H9 (cell line): ENCODE results near the gene PSMB3. TPM values are rescaled to one million over a fixed set of nuclear protein-coding genes. Genes with fewer than 3 reads are reported as not detected.

Experiments used
- DNase-seq: peaks from one replicate; pipeline ENCODE4 v3.0.0-alpha.2; 2017
- H2AFZ ChIP-seq: one replicate; pipeline ENCODE4 v1.6.1; 2013; ENCODE audit warnings: mild to moderate bottlenecking, low read length, control low read depth, moderate library complexity
- H2AK5ac ChIP-seq: 2 replicates; pipeline ENCODE4 v1.6.1; 2013; ENCODE audit warnings: low read length, control low read depth, mixed read lengths; ENCODE audit not compliant: insufficient read length
- H2BK120ac ChIP-seq: one replicate; pipeline ENCODE4 v1.6.1; 2013; ENCODE audit warnings: low read depth, mild to moderate bottlenecking, low read length, control low read depth, inconsistent platforms; ENCODE audit not compliant: poor library complexity, severe bottlenecking
- H2BK12ac ChIP-seq: 2 replicates; pipeline ENCODE4 v1.6.1; 2013; ENCODE audit warnings: low read length, control low read depth, mixed read lengths, low read depth; ENCODE audit not compliant: insufficient read length
- H2BK15ac ChIP-seq: 2 replicates; pipeline ENCODE4 v1.6.1; 2013; ENCODE audit warnings: low read depth, low read length, control low read depth
- H2BK20ac ChIP-seq: one replicate; pipeline ENCODE4 v1.6.1; 2013; ENCODE audit warnings: low read depth, mild to moderate bottlenecking, low read length, control low read depth, inconsistent platforms; ENCODE audit not compliant: poor library complexity, severe bottlenecking
- H2BK5ac ChIP-seq: 2 replicates; pipeline ENCODE4 v1.6.1; 2013; ENCODE audit warnings: low read length, control low read depth, mixed read lengths; ENCODE audit not compliant: insufficient read length
- H3K14ac ChIP-seq: 2 replicates; pipeline ENCODE4 v1.6.1; 2013; ENCODE audit warnings: low read length, control low read depth; ENCODE audit not compliant: insufficient read depth
- H3K18ac ChIP-seq: 2 replicates; pipeline ENCODE4 v1.6.1; 2013; ENCODE audit warnings: low read depth, mild to moderate bottlenecking, mixed read lengths, low read length, control low read depth; ENCODE audit not compliant: insufficient read length
- H3K23ac ChIP-seq: 2 replicates; pipeline ENCODE4 v1.6.1; 2013; ENCODE audit warnings: low read length, control low read depth, mixed read lengths, low read depth; ENCODE audit not compliant: insufficient read length
- H3K23me2 ChIP-seq: 2 replicates; pipeline ENCODE4 v1.6.1; 2013; ENCODE audit warnings: low read depth, mild to moderate bottlenecking, mixed read lengths, low read length, control low read depth; ENCODE audit not compliant: insufficient read length, poor library complexity, severe bottlenecking
- H3K27ac ChIP-seq: 2 replicates; pipeline ENCODE4 v1.5.1; 2013; ENCODE audit warnings: low read length, control low read depth, mixed read lengths, low read depth; ENCODE audit not compliant: insufficient read length
- H3K27me3 ChIP-seq: 2 replicates; pipeline ENCODE4 v1.6.1; 2013; ENCODE audit warnings: low read length, control low read depth, inconsistent platforms; ENCODE audit not compliant: insufficient read depth
- H3K4ac ChIP-seq: 2 replicates; pipeline ENCODE4 v1.6.1; 2013; ENCODE audit warnings: low read depth, mild to moderate bottlenecking, control low read depth, inconsistent platforms, low read length, moderate library complexity
- H3K4me1 ChIP-seq: 2 replicates; pipeline ENCODE4 v1.6.1; 2013; ENCODE audit warnings: low read length, control low read depth, inconsistent platforms; ENCODE audit not compliant: insufficient read depth
- H3K4me2 ChIP-seq: 2 replicates; pipeline ENCODE4 v1.6.1; 2013; ENCODE audit warnings: low read length, control low read depth, mixed read lengths; ENCODE audit not compliant: insufficient read length, insufficient read depth
- H3K56ac ChIP-seq: 2 replicates; pipeline ENCODE4 v1.6.1; 2013; ENCODE audit warnings: low read depth, mild to moderate bottlenecking, mixed read lengths, low read length, control low read depth; ENCODE audit not compliant: insufficient read length
- H3K79me1 ChIP-seq: 2 replicates; pipeline ENCODE4 v1.6.1; 2013; ENCODE audit warnings: low read depth, mild to moderate bottlenecking, moderate library complexity, low read length, control low read depth, inconsistent platforms; ENCODE audit not compliant: insufficient read depth, poor library complexity, severe bottlenecking
- H3K79me2 ChIP-seq: 2 replicates; pipeline ENCODE4 v1.6.1; 2013; ENCODE audit warnings: low read length, control low read depth, inconsistent platforms; ENCODE audit not compliant: insufficient read depth
- H3K9ac ChIP-seq: 2 replicates; pipeline ENCODE4 v1.6.1; 2013; ENCODE audit warnings: low read length, control low read depth, mixed read lengths; ENCODE audit not compliant: insufficient read length; ENCODE audit errors: extremely low read depth
- H3K9me3 ChIP-seq: one replicate; pipeline ENCODE4 v1.6.1; 2013; ENCODE audit warnings: low read depth, low read length, inconsistent platforms; ENCODE audit not compliant: control insufficient read depth
- H3T11ph ChIP-seq: one replicate; pipeline ENCODE4 v1.6.1; 2013; ENCODE audit warnings: mild to moderate bottlenecking, low read length, control low read depth, inconsistent platforms
- H4K20me1 ChIP-seq: one replicate; pipeline ENCODE4 v1.6.1; 2013; ENCODE audit not compliant: control insufficient read depth, insufficient read length, insufficient read depth
- H4K5ac ChIP-seq: 2 replicates; pipeline ENCODE4 v1.6.1; 2013; ENCODE audit warnings: low read depth, mild to moderate bottlenecking, mixed read lengths, low read length, control low read depth; ENCODE audit not compliant: insufficient read length
- H4K8ac ChIP-seq: replicated peaks from 2 replicates; pipeline ENCODE4 v1.6.1; 2013; ENCODE audit warnings: low read length, control low read depth, mixed read lengths, low read depth; ENCODE audit not compliant: insufficient read length
- H4K91ac ChIP-seq: 2 replicates; pipeline ENCODE4 v1.6.1; 2013; ENCODE audit warnings: low read depth, mild to moderate bottlenecking, moderate library complexity, mixed read lengths, low read length, control low read depth; ENCODE audit not compliant: insufficient read length
- H3K27ac Mint-ChIP-seq, 3 experiments: 2 replicates in 2 of 3; 3 replicates in 1 of 3; pipeline ENCODE4 v1.8.0; 2020 to 2021; ENCODE audit warnings: mixed read lengths in 3 of 3, mild to moderate bottlenecking in 1 of 3, moderate library complexity in 1 of 3
- H3K27me3 Mint-ChIP-seq: 2 replicates; pipeline ENCODE4 v1.8.0; 2021; ENCODE audit warnings: low read depth, mild to moderate bottlenecking, moderate library complexity, mixed read lengths
- H3K36me3 Mint-ChIP-seq, 3 experiments: 2 replicates in 2 of 3; 3 replicates in 1 of 3; pipeline ENCODE4 v1.8.0; 2020 to 2021; ENCODE audit warnings: low read depth in 3 of 3, mixed read lengths in 3 of 3; ENCODE audit not compliant: insufficient read depth in 1 of 3
- H3K4me1 Mint-ChIP-seq, 2 experiments: 2 replicates each; pipeline ENCODE4 v1.8.0; 2020; ENCODE audit warnings: mixed read lengths in 2 of 2
- H3K4me3 Mint-ChIP-seq, 2 experiments: 2 replicates in 1 of 2; 3 replicates in 1 of 2; pipeline ENCODE4 v1.8.0; 2020 to 2021; ENCODE audit warnings: mild to moderate bottlenecking in 2 of 2, mixed read lengths in 2 of 2, moderate library complexity in 1 of 2
- H3K9me3 Mint-ChIP-seq, 2 experiments: 2 replicates in 1 of 2; 3 replicates in 1 of 2; pipeline ENCODE4 v1.8.0; 2020; ENCODE audit warnings: mild to moderate bottlenecking in 2 of 2, mixed read lengths in 2 of 2, moderate library complexity in 1 of 2
- CTCF ChIP-seq: fragments of 200-600 bp; sonication (generic); conservative IDR thresholded peaks from 3 replicates; pipeline ENCODE4 v1.8.0; 2021; ENCODE audit warnings: antibody characterized with exemption, mild to moderate bottlenecking
- WGBS: extraction: QIAGEN DNeasy Blood & Tissue Kit; methylation state at CpG from one replicate; pipeline ENCODE4 v1.1.7; 2013; ENCODE audit warnings: missing lambda C conversion rate, low lambda C conversion rate, mixed read lengths; ENCODE audit not compliant: insufficient read length; ENCODE audit errors: extremely low coverage; 5-methylcytosine and 5-hydroxymethylcytosine counted together
- total RNA-seq: library from RNA; stranded (reverse); gene quantifications from 2 replicates; pipeline ENCODE4 v1.2.1, GENCODE V29; 2021

PSMB3 gene
- total RNA-seq, 1 experiment from 2014 or later: 242 TPM

GRCh38 chr17:38710604-38710962, 42.0 kb upstream of the PSMB3 start:
- no peak overlapping the region for H3K56ac ChIP-seq
- H3K4me2 ChIP-seq: no peak overlapping the region
- H4K5ac ChIP-seq: no peak overlapping the region
- H2BK5ac ChIP-seq: no peak overlapping the region
- H3K27ac Mint-ChIP-seq: peak overlapping the region in 1 of 3 experiments; percentile 10; a peak in 1 of 7 replicates
- H3K4ac ChIP-seq: no peak overlapping the region
- H3K27me3 ChIP-seq: peaks cover 23% of the 10 kb centered on the region; the same call in 1 of the 2 replicates
- peaks cover 0 to 13% (median 3%) of the 10 kb centered on the region in 3 experiments for H3K36me3 Mint-ChIP-seq
- no peaks in the 10 kb centered on the region for H4K20me1 ChIP-seq
- no peak overlapping the region for H2BK20ac ChIP-seq
- no peak overlapping the region for H3K23ac ChIP-seq
- peaks cover 64% of the 10 kb centered on the region for H3K27me3 Mint-ChIP-seq
- no peak overlapping the region for H4K8ac ChIP-seq
- no peak overlapping the region for H2AFZ ChIP-seq
- no peak overlapping the region for H2BK12ac ChIP-seq
- H3K4me1 Mint-ChIP-seq: peaks cover 42 to 75% of the 10 kb centered on the region in 2 experiments
- DNase-seq: no peak
- H2AK5ac ChIP-seq: no peak overlapping the region
- no CpG with 5 or more reads among the region's 3 CpGs for WGBS
- H3K4me1 ChIP-seq: peaks cover 7% of the 10 kb centered on the region; the same call in 1 of the 2 replicates
- no peak overlapping the region; a peak in 1 of 5 replicates for H3K4me3 Mint-ChIP-seq
- no peaks in the 10 kb centered on the region for H3K79me1 ChIP-seq
- no peak overlapping the region for H2BK120ac ChIP-seq
- no peaks in the 10 kb centered on the region for H3K9me3 ChIP-seq
- no peak for TF ChIP-seq CTCF
- H3K18ac ChIP-seq: no peak overlapping the region
- no peak overlapping the region for H3K27ac ChIP-seq
- peaks cover 12% of the 10 kb centered on the region for H3K23me2 ChIP-seq
- H4K91ac ChIP-seq: no peak overlapping the region
- no peak overlapping the region for H3K14ac ChIP-seq
- no peak overlapping the region for H2BK15ac ChIP-seq
- H3K79me2 ChIP-seq: no peaks in the 10 kb centered on the region
- no peak overlapping the region for H3T11ph ChIP-seq
- H3K9ac ChIP-seq: no peak overlapping the region
- no peaks in the 10 kb centered on the region; a peak in 1 of 5 replicates for H3K9me3 Mint-ChIP-seq
